Sigmoid colon (tissue), 4 donors: ENCODE measurements around the gene ARHGAP5.

Source experiments
- CTCF ChIP-seq, 4 experiments: fragments of 450-650 bp in 3 of 4; fragments of 200-600 bp in 1 of 4; IDR thresholded peaks; one replicate each; pipeline ENCODE4 v1.5.1; 2016 to 2019; ENCODE audit warnings: antibody characterized with exemption in 4 of 4, mild to moderate bottlenecking in 3 of 4, moderate library complexity in 2 of 4
- EP300 ChIP-seq, 4 donors: sonication (generic); formaldehyde crosslinking; IDR thresholded peaks; one replicate each; pipeline ENCODE4 v1.6.1; 2017; ENCODE audit warnings: antibody characterized with exemption in 4 of 4
- POLR2A ChIP-seq, 2 donors: fragments of 450-650 bp; IDR thresholded peaks; one replicate each; pipeline ENCODE4 v1.6.1; 2016; ENCODE audit warnings: antibody characterized with exemption in 2 of 2, mild to moderate bottlenecking in 2 of 2, moderate library complexity in 2 of 2
- POLR2AphosphoS5 ChIP-seq, 4 donors: sonication (generic); formaldehyde crosslinking; IDR thresholded peaks; one replicate each; pipeline ENCODE4 v1.6.1; 2017; ENCODE audit warnings: antibody characterized with exemption in 4 of 4

GRCh38 chr14:32072676-32073075 is 4.4 kb upstream of the ARHGAP5 start:
- TF ChIP-seq CTCF (IDR thresholded peaks at IDR 0.05) = no peak
- TF ChIP-seq POLR2AphosphoS5 (IDR thresholded peaks at IDR 0.05) = no peak
- no peak for TF ChIP-seq POLR2A (IDR thresholded peaks at IDR 0.05)
- no peak for TF ChIP-seq EP300 (IDR thresholded peaks at IDR 0.05)
